ENCODE results near the gene NLN. TPM values are rescaled to one million over a fixed set of nuclear protein-coding genes. Genes with fewer than 3 reads are reported as not detected.
"Not testable (repeated sequence)": the region's sequence is repeated elsewhere in the genome, so short reads cannot be mapped to it uniquely, and the experiment has no call there.

The NLN gene
- total RNA-seq, 4 donors from 2014 or later = 2.2 to 17.3 (median 9.8) TPM

DNA sequence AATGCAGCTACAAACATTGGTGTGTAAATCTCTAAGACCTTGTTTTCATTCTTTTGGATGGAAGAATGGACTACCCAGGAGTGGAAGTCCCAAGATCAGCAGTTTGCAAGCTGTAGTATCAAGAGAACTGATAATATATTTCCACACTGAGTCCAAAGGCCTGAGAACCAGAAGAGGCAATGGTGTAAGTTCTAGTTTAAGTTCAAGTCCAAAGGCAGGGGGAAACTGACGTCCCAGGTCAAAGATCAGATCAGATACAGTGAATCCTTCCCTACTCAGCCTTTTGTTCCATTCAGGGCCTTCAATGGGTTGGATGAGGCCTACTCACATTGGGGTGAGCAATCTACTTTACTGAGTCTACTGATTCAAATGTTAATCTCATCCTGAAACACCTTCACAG lies 124.1 kb downstream of the NLN start:
- Histone ChIP-seq H3K27ac (no peak overlapping the region), H3K4me3 (no peak overlapping the region), H3K4me1 (no peaks in the 10 kb centered on the region), H3K9me3 (no peaks in the 10 kb centered on the region), H3K27me3 (no peaks in the 10 kb centered on the region), H3K36me3 (no peaks in the 10 kb centered on the region)
- TF ChIP-seq POLR2A (IDR thresholded peaks at IDR 0.05) = no peak
- TF ChIP-seq, protein P1, sequence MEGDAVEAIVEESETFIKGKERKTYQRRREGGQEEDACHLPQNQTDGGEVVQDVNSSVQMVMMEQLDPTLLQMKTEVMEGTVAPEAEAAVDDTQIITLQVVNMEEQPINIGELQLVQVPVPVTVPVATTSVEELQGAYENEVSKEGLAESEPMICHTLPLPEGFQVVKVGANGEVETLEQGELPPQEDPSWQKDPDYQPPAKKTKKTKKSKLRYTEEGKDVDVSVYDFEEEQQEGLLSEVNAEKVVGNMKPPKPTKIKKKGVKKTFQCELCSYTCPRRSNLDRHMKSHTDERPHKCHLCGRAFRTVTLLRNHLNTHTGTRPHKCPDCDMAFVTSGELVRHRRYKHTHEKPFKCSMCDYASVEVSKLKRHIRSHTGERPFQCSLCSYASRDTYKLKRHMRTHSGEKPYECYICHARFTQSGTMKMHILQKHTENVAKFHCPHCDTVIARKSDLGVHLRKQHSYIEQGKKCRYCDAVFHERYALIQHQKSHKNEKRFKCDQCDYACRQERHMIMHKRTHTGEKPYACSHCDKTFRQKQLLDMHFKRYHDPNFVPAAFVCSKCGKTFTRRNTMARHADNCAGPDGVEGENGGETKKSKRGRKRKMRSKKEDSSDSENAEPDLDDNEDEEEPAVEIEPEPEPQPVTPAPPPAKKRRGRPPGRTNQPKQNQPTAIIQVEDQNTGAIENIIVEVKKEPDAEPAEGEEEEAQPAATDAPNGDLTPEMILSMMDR (IDR thresholded peaks at IDR 0.05) = no peak
- no peak for DNase-seq

GRCh38 chr5:65847019-65847418 lies 125.0 kb downstream of the NLN start:
- not testable (repeated sequence) for DNase-seq, H3K4me3 ChIP-seq, H3K36me3 ChIP-seq, H3K9me3 ChIP-seq, H3K4me1 ChIP-seq, H3K27me3 ChIP-seq, H3K27ac ChIP-seq

GRCh38 chr5:65849918-65850317 lies 127.9 kb downstream of the NLN start:
- DNase-seq, H3K27me3 ChIP-seq: not testable (repeated sequence)

DNA sequence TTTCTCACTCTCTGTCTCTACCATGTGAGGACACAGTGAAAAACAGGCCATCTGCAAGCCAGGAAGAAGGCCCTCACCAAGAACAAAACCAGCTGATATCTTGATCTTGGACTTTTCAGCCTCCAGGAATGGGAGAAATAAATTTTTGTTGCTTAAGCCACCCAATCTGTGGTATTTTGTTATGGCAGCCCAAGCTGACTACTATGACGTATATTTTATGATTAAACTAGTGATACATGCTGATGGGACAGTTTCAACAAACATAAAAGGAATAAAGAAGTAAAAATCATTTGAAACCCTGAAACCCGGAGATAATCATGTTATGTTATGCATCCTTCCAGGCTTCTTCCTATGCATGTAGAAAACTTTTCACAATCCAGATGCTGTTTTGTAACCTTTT lies 132.9 kb downstream of the NLN start:
- Histone ChIP-seq H3K9me3 (no peaks in the 10 kb centered on the region), H3K27me3 (no peaks in the 10 kb centered on the region), H3K27ac (no peak overlapping the region), H3K36me3 (no peaks in the 10 kb centered on the region), H3K4me3 (no peak overlapping the region), H3K4me1 (no peaks in the 10 kb centered on the region)
- TF ChIP-seq, protein P1 (IDR thresholded peaks at IDR 0.05) = no peak
- no peak for TF ChIP-seq POLR2A (IDR thresholded peaks at IDR 0.05)
- DNase-seq = no peak

More at GRCh38 chr5:65849918-65850317, 127.9 kb downstream of the NLN start:
- not testable (repeated sequence) for H3K4me3 ChIP-seq, H3K27ac ChIP-seq, H3K4me1 ChIP-seq, H3K36me3 ChIP-seq, H3K9me3 ChIP-seq

DNA sequence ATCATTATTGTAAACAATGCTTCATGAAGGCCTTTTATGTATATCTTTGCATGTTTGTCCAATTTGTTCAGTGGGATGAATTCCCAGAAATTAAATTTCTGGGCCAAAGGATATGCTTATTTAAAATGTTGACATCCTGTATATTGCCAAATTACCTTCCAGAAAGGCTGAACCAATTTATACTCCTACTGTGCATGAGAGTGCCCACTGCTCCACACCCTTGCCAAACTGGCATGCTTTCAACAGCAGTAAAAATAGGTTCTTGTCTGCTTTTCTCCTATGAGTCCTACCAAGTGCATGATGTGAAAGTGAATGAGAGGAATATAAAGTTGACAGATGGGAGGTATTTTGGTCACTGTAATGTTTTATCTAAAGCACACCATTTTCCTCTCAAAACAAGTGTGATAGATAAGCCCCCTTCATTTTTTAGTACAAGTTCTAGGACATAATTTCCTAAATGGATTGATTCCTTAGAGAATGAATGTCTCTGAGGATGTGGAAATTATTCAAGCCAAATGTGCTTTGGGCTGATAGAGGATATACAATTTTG lies 133.8 kb downstream of the NLN start:
- no peaks in the 10 kb centered on the region for H3K4me1 ChIP-seq

GRCh38 chr5:65856520-65856919 lies 134.5 kb downstream of the NLN start:
- TF ChIP-seq, protein P1 (IDR thresholded peaks at IDR 0.05) = no peak
- no peak for TF ChIP-seq POLR2A (IDR thresholded peaks at IDR 0.05)
- H3K4me3 ChIP-seq = no peak overlapping the region
- H3K27ac ChIP-seq = no peak overlapping the region
- no peak for DNase-seq
- no peaks in the 10 kb centered on the region for H3K9me3 ChIP-seq
- H3K4me1 ChIP-seq = no peaks in the 10 kb centered on the region
- H3K27me3 ChIP-seq = no peaks in the 10 kb centered on the region
- no peaks in the 10 kb centered on the region for H3K36me3 ChIP-seq

More for the DNA sequence above, 133.8 kb downstream of the NLN start:
- Histone ChIP-seq H3K4me3 (no peak overlapping the region), H3K27ac (no peak overlapping the region), H3K36me3 (no peaks in the 10 kb centered on the region), H3K9me3 (no peaks in the 10 kb centered on the region), H3K27me3 (no peaks in the 10 kb centered on the region)
- TF ChIP-seq, protein P1 (IDR thresholded peaks at IDR 0.05) = no peak
- TF ChIP-seq POLR2A (IDR thresholded peaks at IDR 0.05) = no peak
- DNase-seq = no peak

DNA sequence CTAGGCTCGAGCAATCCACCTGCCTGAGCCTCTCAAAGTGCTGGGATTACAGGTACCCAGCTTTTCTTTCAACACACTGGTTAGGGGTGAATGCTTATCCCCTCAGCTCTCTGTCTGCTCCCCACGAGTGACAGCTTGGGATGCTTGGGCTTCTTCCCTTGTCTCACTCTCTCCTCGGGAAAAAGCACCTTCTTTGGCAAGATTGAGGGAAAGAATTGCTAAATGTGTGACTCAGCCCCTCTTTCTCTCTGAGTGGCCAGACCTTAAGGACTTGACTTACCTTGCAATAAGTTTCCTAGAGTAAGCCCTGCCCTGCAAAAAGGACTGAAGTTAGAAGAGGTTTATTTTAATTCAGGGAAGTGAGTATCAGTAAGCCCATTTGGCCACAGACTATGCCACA lies 136.3 kb downstream of the NLN start:
- Histone ChIP-seq H3K36me3 (no peaks in the 10 kb centered on the region), H3K27me3 (no peaks in the 10 kb centered on the region), H3K4me1 (no peaks in the 10 kb centered on the region), H3K9me3 (no peaks in the 10 kb centered on the region), H3K27ac (no peak overlapping the region), H3K4me3 (no peak overlapping the region)
- TF ChIP-seq, protein P1 (IDR thresholded peaks at IDR 0.05) = no peak
- no peak for TF ChIP-seq POLR2A (IDR thresholded peaks at IDR 0.05)
- DNase-seq = no peak

All from Peyer's patch (tissue), 4 donors.